ENCODE measurements around the gene LHFPL4. TPM values are rescaled to one million over a fixed set of nuclear protein-coding genes. Genes with fewer than 3 reads are reported as not detected.
"Not testable (repeated sequence)": the region's sequence is repeated elsewhere in the genome, so short reads cannot be mapped to it uniquely, and the experiment has no call there.

LHFPL4 gene
- total RNA-seq, result under 0.01 TPM in 1 of 2 replicates, not detected in the other

DNA sequence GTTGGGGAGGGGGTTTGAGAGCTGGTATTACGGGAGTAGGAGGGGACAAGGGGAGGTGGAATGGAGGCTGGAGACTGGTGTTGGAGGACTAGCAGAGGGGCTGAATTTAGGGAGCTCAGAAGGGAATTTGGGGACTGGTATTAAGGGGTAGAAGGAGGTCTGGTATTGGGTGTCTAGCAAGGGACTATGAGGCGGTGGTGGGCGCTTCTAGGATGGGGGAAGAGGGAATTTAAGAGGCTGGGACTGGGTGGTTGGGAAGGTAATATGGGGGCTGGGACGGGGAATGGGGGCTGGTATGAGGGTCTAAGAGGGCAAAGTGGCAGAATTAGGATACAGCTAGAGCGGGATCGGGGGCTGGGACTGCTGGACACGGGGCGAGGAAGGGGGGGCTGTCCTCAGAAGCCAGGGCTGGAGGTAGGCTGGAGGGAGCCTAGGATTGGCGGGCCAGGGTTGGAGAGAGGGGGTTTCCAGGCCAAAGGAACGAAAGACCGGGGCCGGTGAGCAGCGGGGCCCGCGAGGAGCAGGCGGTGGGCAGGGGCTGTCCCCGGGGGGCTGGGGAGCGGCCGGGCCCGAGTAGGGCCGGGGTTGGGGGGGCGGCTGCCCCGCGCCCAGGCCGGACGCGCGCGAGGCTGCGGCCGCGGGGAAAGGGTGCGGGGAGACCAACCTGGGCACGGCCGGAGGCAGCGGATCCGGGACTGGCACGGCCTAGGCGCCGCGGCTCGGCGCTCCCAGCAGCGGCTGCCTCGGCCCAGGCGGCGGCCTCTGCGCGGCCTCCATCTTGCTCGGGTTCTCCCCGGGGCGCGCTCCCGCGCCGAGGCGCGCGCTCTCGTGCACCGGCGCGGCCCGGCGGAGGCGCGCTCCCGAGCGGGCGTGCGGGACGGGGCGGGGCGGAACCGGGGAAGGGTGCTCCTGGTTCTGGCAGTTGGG lies at the start of gene LHFPL4:
TSS of gene LHFPL4 (minus strand) at position 802 of the 927 bp plus-strand sequence. CDS start 1,143 bp downstream, outside the sequence.
- DNase-seq (ENCODE audit: low read depth), result no peak
- TF ChIP-seq, protein P1, sequence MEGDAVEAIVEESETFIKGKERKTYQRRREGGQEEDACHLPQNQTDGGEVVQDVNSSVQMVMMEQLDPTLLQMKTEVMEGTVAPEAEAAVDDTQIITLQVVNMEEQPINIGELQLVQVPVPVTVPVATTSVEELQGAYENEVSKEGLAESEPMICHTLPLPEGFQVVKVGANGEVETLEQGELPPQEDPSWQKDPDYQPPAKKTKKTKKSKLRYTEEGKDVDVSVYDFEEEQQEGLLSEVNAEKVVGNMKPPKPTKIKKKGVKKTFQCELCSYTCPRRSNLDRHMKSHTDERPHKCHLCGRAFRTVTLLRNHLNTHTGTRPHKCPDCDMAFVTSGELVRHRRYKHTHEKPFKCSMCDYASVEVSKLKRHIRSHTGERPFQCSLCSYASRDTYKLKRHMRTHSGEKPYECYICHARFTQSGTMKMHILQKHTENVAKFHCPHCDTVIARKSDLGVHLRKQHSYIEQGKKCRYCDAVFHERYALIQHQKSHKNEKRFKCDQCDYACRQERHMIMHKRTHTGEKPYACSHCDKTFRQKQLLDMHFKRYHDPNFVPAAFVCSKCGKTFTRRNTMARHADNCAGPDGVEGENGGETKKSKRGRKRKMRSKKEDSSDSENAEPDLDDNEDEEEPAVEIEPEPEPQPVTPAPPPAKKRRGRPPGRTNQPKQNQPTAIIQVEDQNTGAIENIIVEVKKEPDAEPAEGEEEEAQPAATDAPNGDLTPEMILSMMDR (IDR thresholded peaks at IDR 0.05; ENCODE audit: insufficient read depth, low read depth, low read length), result no peak
- H3K4me3 ChIP-seq (ENCODE audit: low read depth, low read length), result no peak within 1 kb of the TSS

DNA sequence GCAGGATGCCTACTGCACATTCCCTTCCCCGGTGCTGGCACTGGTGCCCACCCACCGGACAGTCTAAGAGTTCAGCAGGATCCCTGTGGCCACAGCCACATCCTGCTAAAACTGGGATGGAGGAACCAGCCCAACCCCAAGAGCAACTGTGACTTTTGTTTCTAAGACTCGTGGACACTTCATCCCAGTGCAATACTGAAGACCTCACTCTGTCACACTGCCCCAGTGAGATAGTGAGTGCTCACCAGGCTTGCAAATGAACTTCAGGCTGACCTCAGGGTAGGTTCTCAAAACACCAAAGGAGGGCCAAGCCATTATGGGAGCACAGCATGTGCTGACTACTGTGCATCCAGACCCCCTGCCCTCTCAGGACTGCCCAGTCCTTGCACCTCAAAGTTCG lies 49.0 kb upstream of the LHFPL4 start:
- TF ChIP-seq, protein P1 (IDR thresholded peaks at IDR 0.05; ENCODE audit: insufficient read depth, low read depth, low read length), result no peak
- DNase-seq (ENCODE audit: low read depth), result no peak
- no peak overlapping the region for H3K4me3 ChIP-seq (ENCODE audit: low read depth, low read length)

DNA sequence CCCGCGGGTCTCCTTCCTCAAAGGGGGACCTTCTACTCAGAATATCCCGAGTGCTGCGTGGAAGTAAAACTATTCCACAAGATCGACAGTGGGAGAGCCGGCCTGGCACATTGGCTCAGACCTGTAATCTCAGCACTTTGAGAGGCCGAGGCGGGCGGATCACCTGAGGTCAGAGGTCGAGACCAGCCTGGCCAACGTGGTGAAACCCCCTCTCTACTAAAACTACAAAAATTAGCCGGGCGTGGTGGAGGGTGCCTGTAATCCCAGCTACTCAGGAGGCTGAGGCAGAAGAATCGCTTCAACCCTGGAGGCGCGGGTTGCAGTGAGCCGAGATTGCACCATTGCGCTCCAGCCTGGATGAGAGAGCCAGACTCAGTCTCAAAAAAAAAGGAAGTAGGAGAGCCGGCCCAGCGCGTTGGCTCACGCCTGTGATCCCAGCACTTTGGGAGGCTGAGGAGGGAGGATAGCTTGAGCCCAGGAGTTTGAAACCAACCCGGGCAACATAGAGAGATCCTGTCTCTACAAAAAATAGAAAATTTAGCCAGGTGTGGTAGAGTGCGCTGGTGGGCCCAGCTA lies 47.5 kb upstream of the LHFPL4 start:
- not testable (repeated sequence) for DNase-seq (ENCODE audit: low read depth)
- H3K4me3 ChIP-seq (ENCODE audit: low read depth, low read length), result peak overlapping the region; percentile 17

DNA sequence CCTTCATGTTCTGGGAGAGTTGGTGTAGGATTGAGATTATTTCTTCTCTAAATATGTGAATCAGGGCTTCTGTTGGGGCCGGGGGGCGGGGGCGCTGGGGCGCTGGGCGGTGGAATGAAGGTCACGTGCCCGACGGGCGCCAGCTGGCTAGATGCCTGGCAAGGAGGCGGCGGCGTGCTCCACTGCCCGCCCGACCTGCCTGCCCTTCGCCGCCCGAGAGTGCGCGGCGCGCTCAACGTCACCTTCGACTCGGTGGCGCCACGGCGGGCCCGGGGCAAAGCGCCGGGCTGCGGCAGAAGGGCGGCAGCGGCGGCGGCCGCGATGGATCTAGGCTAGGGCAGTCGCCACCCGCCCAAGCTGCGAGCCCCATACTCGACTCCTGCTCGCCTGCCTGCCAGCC lies 47.0 kb upstream of the LHFPL4 start:
- DNase-seq (ENCODE audit: low read depth), result peak; percentile 21
- TF ChIP-seq, protein P1 (IDR thresholded peaks at IDR 0.05; ENCODE audit: insufficient read depth, low read depth, low read length), result no peak
- peak overlapping the region; percentile 37 for H3K4me3 ChIP-seq (ENCODE audit: low read depth, low read length)

DNA sequence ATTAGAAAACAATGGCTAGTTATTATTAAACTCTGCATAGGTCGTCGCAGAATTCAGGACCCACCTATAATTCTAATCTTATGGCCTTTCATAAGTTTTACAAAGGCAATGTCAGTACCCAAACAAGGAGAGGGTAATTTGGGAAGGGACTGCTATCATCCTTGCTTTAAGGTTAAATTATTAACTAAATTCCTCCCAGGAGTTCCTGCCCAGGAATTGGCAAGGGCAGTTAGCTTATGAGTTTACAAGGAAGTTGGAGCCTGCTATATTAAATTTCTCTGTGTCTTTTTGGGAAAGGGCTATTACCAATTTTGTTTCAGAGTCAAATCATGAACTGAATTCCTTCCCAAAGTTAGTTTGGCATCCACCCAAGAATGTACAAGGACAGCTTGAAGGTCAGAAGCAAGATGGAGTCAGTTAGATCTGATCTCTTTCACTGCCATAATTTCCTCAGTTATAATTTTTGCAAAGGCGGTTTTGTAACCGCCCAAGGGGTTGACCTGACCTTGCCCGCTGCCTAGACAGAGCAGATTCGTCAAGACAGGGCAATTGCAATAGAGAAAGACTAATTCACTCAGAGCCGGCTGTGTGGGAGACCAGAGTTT lies 45.3 kb upstream of the LHFPL4 start:
- no peak overlapping the region for H3K4me3 ChIP-seq (ENCODE audit: low read depth, low read length)
- DNase-seq (ENCODE audit: low read depth), result no peak
- TF ChIP-seq, protein P1 (IDR thresholded peaks at IDR 0.05; ENCODE audit: insufficient read depth, low read depth, low read length), result no peak

DNA sequence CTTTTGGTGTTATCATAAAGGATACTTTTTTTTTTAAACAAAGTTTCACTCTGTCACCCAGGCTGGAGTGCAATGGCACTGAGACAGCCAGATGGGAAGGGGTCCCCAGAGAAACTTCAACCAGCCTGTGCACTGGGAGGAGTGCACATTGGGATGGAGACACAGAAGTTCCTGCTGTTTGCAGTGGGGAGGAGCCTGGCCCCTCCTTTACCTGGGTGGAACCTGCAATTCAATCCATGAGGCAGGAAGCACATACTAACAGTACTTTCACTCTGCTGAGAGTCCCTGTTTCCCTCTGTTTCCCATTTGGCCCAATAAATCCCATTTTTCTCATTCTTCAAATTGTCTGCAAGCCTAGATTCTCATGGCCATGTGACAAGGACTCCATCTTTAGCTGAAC lies 42.3 kb upstream of the LHFPL4 start:
- no peak overlapping the region for H3K4me3 ChIP-seq (ENCODE audit: low read depth, low read length)
- TF ChIP-seq, protein P1 (IDR thresholded peaks at IDR 0.05; ENCODE audit: insufficient read depth, low read depth, low read length), result no peak
- no peak for DNase-seq (ENCODE audit: low read depth)

DNA sequence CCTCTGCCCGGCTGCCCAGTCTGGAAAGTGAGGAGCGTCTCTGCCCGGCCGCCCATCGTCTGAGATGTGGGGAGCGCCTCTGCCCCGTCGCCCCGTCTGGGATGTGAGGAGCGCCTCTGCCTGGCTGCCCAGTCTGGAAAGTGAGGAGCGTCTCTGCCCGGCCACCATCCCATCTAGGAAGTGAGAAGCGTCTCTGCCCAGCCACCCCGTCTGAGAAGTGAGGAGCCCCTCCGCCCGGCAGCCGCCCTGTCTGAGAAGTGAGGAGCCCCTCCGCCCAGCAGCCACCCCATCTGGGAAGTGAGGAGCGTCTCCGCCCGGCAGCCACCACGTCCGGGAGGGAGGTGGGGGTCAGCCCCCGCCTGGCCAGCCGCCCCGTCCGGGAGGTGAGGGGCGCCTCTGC lies 38.2 kb upstream of the LHFPL4 start:
- DNase-seq (ENCODE audit: low read depth), result not testable (repeated sequence)

More for the DNA sequence above, 38.2 kb upstream of the LHFPL4 start:
- not testable (repeated sequence) for H3K4me3 ChIP-seq (ENCODE audit: low read depth, low read length)

Measured in fibroblast of villous mesenchyme (primary cell).